HG02571 (cell line): ENCODE results near the gene PDE1A.

Experiments
- ATAC-seq: cut with Tn5 transposase; IDR thresholded peaks from one replicate; pipeline ENCODE4 v1.9.1; 2021; ENCODE audit warnings: mild to moderate bottlenecking, moderate library complexity; ENCODE audit not compliant: unreplicated experiment

Gene PDE1A

DNA sequence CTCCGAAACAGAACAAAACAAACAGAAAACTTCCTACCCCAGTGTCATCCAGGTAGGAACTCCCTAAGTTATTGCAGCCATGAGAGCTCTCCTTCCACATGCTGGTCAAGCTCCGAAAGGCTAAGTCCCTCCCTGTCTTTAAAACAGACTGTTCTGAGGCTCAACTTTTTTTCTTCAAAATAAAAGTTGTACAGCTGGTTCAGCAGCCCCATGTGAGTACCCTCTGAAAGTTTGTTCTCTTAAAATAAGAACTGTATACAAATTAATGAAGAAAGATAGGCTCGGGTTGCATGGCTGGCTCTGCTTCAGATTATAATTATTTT, at the start of gene PDE1A:
PDE1A (minus strand) TSS at position 119 of the 323 bp plus-strand sequence.
- ATAC-seq, result no peak

DNA sequence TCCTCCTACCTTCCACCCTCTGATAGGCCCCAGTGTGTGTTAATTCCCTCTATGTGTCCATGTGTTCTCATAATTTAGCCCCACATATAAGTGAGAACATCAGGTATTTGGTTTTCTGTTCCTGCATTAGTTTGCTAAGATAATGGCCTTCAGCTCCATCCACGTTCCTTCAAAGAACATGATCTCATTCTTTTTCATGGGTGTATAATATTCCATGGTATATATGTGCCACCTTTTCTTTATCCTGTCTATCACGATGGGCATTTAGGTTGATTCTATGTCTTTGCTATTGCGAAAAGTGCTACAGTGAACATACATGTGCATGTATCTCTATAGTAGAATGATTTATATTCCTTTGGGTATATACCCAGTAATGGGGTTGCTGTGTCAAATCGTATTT, 46.8 kb upstream of the PDE1A start:
- ATAC-seq, result no peak

DNA sequence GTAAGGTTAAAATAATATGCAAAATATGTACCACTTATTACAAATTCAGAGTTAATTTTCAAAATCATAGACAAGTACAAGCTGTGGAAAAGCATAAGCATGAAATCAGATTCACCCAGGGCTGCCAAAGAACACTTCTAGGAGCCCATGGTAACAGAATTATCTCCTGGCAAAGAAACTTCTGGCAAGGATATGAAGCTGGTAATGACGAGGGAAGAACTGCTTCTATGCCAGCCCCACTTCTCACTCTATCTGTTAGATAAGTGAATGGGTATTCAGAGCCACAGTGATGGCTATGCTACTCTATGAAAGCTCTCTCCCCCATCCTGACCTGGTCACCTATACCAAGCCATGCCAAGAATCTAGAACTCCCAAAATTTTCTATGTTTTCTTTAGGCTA, 36.9 kb upstream of the PDE1A start:
- ATAC-seq, result no peak

DNA sequence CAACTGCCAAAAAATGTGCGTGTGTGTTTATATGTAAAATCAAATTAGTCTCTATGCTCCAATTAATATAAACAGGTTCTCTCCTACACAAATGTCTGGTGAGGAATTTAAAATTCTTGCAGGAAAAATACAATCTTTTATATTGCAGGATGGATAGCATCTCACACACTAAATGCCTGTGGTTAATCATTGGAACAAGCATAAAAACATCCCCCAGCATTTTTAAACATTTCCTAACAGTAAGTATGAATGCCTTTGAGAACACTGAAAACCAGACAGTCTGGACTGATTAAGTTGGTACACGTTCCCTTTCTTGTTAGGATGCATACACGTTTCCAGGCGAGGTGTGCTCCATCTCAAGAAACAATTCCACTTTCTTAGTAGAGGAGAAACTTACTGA, 29.9 kb upstream of the PDE1A start:
- ATAC-seq, result no peak

DNA sequence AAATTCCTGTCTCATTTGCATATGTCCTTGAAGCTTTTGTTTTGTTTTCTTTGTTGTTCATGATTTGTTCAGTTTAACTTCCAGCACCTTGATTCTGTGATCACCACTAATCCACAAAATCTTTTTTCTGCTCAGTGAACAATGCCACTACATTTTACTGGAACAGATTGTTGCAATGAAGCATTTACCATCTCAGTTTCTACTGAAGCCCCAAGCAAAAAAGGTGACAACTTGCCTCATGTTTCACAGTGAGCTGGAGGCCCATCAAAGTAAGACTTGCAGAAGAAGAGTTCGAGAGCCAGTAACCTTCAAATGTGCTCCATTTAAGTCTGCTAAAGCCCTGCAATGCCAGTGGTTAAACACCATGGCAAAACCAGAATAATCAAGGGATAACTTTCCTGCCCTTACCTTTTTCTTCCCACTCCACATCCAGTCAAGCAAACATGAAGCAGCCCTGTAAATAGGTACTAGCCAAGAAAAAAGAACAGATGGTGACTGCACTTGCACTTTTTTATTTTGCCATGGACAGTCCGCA, 25.7 kb upstream of the PDE1A start:
- ATAC-seq, result no peak

DNA sequence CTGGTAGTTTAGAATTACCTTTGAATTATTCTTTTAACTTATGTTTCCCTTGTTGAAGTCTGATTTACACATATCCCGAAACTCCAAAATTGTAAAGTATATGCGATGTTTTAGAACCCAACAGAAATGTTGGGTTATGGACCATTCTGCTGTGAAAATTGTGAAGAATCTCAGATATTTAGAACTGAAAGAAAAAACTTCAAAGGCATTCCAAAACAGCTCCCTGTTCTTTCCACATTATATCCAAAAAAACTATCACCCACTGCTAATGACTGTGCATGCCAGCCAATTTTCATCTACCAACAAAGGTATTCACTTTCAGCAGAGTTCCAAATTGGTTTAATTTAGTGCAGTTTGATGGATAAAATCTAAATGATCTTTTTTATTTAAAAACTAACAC, 21.5 kb upstream of the PDE1A start:
- no peak for ATAC-seq

DNA sequence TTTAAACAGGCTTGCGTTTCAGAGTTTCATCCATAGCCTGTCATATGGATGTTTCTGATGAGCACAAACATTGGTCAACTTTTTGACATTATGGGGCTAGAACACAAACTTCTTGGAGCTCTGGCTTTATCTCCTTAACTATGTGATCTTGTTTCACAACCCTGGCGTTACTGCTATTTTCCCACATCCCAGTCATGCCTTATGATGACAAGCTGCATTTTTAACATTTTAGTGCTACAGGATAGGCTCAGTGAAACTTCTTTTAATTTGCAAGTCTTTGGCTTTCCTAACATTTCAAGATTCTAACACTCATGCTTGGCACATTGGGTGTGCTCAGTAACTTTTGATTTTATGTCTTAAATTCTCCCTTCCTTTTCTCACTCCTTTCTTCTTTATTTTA, 21.0 kb upstream of the PDE1A start:
- no peak for ATAC-seq

DNA sequence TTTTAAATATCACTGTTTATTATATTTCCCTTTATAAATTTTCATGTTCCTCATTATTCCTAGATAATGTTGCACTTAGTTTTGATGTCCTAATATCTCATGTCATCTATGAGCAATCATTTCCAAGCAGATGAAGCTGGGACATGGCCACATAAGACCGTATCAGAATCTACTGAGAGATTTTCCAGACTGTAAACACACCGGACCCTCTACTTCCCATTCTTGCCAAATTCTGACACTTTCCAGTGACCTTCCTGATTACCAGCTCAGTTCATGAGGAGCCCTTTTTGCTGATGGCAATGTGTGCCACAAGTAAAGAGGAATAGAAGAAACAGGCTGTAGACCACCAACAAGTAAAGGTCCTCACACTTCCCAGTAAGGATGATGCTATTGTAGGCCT, 20.3 kb upstream of the PDE1A start:
- no peak for ATAC-seq

DNA sequence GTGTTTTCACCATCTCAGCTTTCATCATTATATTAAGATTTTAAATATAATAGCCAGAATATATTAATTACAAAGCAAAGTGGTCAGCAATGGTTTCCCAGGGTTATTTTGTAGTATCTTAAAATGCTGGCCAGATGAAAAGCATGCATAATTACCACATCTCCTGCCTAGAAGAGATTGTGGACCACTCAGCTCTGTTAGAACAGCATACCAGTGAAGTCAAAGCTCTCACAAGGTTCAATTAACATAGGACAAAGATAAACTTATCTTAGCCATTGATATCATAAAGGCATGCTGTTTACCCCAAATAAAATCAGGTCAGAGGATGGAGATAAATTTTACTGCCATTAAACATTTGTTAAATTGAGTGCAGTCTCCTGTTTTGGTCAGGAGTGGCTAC, 19.3 kb upstream of the PDE1A start:
- no peak for ATAC-seq

DNA sequence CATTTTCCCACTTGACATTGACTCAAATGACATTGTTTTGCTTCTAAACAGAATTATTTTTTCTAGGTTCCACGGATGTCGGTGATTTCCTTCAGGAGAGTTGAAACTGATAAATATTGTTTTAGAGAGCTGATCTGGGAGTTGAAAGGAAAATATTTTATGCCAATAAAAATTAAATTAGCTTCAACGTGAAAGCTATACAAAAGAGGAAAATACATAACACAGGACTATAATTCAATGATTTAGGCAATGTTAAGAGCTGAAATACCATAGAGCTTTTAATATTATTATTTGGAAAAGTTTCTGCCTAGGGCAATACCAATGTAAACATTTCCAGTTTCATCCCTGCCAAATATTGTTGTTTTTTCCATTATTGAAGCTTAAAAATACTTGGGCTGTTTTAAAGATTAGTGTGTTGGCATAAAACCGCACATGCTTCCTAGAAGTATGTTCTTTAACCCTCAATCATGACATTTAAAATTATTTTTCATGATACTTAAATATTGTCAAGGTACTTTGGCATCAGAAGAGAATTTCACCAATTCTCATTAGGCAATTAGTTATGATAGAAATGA, 18.6 kb upstream of the PDE1A start:
- ATAC-seq, result no peak

DNA sequence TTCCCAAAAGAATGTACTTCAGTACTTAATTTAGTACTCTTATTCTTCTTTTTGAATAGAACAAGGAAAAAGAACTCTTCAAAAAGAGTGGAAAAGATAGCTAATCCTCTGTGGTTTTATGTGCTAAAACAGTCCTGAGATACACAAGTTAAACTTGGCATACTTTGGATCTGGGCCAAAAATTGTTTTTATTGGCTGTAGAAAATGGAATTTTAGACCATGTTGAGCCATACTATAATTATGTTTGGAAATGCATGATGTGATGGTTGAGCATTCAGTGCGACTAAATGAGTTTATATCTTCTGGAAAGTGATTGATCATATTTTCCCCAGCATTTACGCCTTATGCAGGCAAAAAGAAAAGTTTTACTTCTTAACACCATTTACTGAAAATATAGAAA, 18.0 kb upstream of the PDE1A start:
- no peak for ATAC-seq

DNA sequence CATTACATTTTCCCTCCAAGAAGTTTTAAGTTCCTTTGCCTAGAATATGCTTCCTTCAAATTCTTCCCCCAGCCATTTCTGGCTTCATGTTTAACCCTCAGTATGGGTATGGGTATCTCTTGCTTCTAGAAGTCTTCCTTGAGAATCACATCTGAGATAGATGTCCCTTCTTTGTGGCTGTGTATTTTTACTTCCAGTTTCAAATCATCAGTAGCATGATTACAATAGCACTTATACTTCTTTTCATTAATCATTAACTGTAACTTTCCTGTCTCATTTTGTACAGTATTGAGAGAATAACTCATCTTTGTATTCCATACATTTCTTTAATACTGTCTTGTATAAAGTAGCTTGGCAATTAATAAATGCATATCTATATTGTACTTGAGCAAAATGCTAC, 17.3 kb upstream of the PDE1A start:
- no peak for ATAC-seq

DNA sequence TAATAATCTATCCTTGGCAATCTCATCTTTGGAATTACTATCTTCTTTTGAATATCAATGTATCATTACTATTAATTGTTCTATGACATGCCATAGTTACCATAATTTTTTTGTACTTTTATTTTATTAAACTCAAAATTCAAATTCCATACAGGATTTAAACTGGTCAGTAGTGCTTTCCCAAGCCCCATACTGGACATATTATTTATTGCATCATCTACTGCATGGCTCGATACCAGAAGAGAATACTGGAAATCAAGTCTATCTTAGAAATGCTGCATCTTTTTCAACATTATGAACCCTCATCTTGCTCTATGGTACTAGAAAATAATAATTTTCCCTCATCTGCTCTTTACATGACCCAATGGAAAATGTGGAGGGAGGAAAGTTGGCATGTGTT, 9.4 kb upstream of the PDE1A start:
- ATAC-seq, result no peak

DNA sequence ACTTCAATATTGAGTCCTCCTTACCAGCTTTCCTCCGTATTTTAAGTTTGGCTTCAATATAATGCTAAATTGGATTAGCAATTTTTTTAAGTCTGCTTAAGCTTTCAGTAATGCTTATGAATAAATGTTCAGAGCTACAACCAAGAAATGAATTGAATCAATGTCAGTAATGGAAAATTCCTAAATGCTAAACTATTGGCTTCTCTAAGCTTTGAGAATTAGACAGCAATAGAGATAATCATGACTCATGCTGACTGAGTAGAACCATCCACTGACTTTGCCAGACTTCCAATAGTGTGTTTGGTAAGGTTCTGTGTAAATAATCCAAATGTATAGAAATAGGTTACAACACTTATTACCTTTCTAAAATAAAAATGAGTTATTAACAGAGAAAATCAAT, 8.9 kb upstream of the PDE1A start:
- no peak for ATAC-seq

DNA sequence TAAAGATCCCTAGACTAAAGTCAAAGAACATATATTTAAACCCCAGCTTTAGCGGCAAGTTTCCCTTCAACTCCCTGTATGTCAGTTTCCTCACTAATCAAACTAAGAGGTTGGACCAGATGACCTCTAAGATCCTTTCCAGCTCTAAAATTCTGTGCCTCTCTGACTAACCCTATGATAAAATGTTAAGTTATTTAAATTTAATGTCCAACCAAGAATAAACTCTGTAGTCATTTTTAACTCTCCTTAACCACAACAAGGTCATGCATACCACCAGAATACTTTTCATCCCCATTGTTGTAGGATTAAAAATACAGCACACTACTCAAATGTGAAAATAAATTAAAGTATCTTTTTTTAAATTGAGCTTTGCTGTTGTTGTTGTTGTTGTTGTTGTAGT, 5.2 kb upstream of the PDE1A start:
- ATAC-seq, result no peak

DNA sequence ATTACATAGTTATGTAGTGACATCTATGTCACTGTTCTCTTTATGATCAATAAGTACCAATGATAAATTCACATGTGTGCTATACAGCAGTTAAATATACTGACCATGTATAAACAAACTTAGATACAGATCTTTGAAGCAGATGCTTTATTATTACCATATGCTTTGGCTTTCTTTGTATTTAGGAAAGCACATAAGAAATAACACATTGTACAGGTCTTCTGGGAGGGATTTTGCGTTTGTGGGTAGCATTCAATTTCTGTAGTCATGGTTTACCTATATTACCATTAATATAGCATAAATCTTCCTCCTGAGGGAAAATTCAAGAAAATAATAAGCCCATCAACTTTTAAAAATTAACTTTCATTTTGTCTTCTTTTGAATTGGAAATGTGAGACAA, 1.6 kb upstream of the PDE1A start:
- ATAC-seq, result no peak

DNA sequence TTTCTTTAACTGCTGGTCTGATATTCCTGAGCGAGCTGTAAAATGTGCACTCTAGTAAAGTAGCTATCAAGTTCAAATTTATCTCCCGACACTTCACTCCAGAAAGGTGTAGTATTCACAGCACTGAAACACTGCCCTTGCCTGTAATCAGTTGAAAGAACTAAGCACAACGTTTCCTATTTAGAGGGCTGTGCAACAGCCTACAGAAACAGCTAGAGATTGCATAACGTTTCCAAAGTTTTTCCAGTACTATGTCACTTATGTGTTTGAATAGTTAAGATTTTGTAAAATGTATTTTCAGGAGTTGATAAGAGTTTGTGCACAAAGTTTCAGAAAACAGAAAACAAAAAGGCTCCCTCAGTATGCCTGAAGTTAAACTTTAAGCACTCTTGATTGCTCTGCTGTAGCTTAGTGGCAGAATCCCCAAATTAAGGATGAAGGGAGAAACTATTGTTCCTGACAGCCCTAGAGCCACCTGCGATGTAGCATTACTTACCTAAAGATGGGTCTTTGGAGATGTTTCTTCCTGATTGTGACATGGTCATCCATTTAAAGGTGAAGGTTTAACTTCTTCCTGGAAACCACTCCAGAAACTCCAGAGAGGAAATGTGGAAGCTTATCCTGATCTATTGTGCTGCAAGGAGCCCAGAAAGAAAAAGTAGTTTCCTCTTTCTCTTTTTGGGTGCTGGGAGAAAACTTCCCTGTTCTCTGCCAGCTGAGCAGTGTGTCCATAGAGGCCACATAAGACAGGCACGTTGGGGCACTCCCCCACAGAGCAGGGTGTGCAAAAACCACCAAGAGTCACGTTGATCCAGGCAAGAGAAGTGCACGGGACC, 536 bp downstream of the PDE1A start:
- no peak for ATAC-seq

DNA sequence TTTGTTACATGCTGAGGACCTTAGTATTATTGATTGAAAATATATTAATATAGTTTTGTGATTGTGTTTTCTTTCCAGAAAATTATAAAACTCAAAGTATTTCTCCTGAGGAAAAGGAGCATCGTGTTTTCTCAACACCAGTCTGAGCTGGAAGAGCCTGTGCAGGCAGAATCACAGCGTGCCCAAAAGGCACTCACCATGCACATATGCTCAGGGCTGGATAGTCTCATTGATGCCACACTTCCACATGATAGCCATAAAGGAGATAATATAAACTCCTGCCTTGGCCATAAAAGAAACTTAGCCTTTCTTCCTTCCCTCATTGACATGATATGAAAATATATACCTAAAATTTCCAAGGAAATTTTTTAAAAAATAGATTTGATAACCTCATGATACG, 4.0 kb downstream of the PDE1A start:
- ATAC-seq, result no peak

DNA sequence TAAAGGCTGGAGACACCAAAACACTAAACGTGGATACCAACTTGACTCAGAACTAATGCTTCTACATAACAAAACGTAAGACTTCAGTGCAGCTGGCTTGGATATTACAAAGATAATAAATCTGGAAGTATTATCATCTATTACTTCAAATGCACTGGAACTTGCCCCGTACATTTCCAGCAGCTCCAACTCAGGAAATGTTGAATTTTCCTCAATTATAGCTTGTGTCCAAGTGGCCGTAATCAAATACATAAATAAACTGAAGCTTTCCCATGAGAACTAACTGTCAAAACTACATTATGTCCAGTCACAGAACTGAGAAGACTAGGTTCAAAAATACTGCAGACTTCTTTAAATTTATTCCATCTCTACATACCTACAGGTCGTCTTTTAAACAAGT, 6.2 kb downstream of the PDE1A start:
- ATAC-seq, result no peak

DNA sequence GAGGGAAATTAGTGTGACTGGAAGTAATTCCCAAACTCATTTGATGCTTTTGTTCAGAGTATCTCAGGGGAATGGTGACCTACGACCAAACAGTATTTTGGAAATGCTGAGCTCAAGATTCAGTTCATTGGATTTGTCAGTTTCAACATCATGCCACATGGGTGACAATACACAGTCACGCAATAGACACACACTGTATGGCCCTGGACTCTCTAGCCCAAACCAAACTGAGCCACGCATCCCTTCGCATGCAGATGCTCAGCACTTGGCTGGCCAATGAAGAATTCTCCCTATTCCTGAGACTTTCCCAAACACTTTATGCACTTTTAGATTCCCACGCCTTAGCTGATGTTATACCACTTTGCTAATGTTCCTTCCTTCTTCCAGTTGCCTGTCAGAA, 10.0 kb downstream of the PDE1A start:
- no peak for ATAC-seq

DNA sequence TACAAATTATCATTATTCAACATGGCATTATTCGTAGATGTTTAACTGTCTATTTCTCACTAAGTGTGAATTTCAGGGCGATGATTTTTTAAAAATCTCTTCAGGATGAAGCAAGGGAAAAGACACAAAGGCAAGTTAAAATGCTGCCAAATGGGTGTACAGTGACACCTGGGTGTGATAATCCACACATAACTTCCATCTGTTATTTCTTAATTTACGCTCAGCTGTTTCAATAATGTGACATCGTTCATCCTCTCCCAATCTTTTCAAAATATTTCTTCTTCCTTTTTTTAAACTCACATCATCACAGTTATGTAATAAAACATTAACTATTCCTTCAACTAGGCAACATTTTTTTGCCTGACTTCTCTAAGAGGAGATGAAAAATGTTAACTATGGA, 10.6 kb downstream of the PDE1A start:
- no peak for ATAC-seq

DNA sequence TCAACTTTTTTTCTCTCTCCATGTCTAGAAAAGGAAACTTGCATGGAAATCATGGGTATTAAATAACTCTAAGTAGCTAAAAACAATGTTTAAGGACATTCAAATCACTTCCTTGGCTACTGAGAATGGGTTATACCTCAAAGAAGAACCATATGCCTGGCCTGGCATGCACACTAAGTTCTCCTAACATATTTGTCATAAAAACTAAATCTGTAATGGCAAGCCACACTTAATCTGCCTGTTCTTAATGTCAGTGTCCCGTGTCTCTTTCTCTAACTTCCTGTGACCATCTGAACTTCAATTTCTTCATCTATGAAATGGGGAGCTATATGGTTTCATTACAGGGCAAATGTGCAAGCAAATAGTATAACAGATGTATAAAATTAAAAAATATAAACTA, 11.1 kb downstream of the PDE1A start:
- no peak for ATAC-seq

DNA sequence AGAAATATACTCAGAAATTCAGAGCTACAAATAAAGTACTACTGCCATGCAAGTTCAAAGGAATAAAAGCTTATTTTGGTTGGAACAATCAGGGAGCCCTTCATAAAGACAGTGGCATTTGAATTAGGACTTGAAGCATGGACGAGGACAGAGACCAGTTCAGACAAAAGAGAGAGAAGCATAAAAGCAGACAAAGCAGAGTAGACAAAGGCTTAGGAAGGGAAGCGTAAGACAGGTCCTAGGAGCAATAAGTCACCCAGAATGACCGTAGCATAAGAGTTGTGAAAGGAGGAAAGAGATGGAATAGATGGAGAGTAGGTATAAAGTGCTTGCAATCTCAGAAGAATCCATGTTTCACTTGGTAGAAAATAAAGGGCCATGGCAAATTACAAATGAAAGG, 14.0 kb downstream of the PDE1A start:
- ATAC-seq, result no peak
